Calu3 (cell line): ENCODE measurements around the gene ASTN1. TPM values are rescaled to one million over a fixed set of nuclear protein-coding genes. Genes with fewer than 3 reads are reported as not detected.

ENCODE experiments used
- BruUV-seq: library from RNA; stranded (reverse); fragments of 400-500 nt; replicated peaks from 2 replicates; lab custom pipeline; 2021; lab: Mats Ljungman, UMichigan
- CTCF ChIA-PET: fragments of 300-600 bp; sonication (Branson Sonifier 250); formaldehyde crosslinking; loops from one replicate; lab custom pipeline; 2022; ENCODE audit warnings: antibody characterized with exemption; lab: Charles Lee
- DNase-seq: peaks from one replicate; pipeline ENCODE4 v3.0.0; 2022
- H3K27ac Mint-ChIP-seq: one replicate; pipeline ENCODE4 v1.8.0; 2022; ENCODE audit warnings: mixed read lengths; ENCODE audit not compliant: unreplicated experiment
- H3K27me3 Mint-ChIP-seq: one replicate; pipeline ENCODE4 v1.8.0; 2022; ENCODE audit warnings: mixed read lengths; ENCODE audit not compliant: unreplicated experiment
- H3K36me3 Mint-ChIP-seq: one replicate; pipeline ENCODE4 v1.8.0; 2022; ENCODE audit warnings: mild to moderate bottlenecking, moderate library complexity, mixed read lengths; ENCODE audit not compliant: insufficient read depth, unreplicated experiment
- H3K4me1 Mint-ChIP-seq: one replicate; pipeline ENCODE4 v1.8.0; 2022; ENCODE audit warnings: mild to moderate bottlenecking, low read depth, mixed read lengths; ENCODE audit not compliant: unreplicated experiment
- H3K4me3 Mint-ChIP-seq: one replicate; pipeline ENCODE4 v1.8.0; 2022; ENCODE audit warnings: mild to moderate bottlenecking, low read depth, moderate library complexity, mixed read lengths; ENCODE audit not compliant: unreplicated experiment
- H3K9me3 Mint-ChIP-seq: one replicate; pipeline ENCODE4 v1.8.0; 2022; ENCODE audit warnings: low read depth, mixed read lengths; ENCODE audit not compliant: unreplicated experiment
- CTCF ChIP-seq: fragments of 200-600 bp; IDR thresholded peaks from one replicate; pipeline ENCODE4 v1.8.0; 2022; ENCODE audit warnings: antibody characterized with exemption; ENCODE audit not compliant: unreplicated experiment
- intact Hi-C: fragments of 100-400 bp; cut with micrococcal nuclease; formaldehyde crosslinking; loops from one replicate; pipeline ENCODE4 v1.10.0; 2022; ENCODE audit not compliant: unreplicated experiment
- total RNA-seq: library from RNA; stranded (reverse); gene quantifications from 2 replicates; pipeline ENCODE4 v1.2.3, GENCODE V29; 2022

ASTN1 gene
- total RNA-seq, 1 experiment from 2014 or later, result not detected

GRCh38 chr1:177024623-177025022, 139.9 kb downstream of the ASTN1 start:
- intact Hi-C loops, result no loop called here
- H3K4me3 Mint-ChIP-seq, result no peak overlapping the region
- no peak for TF ChIP-seq CTCF
- no peaks in the 10 kb centered on the region for H3K4me1 Mint-ChIP-seq
- H3K9me3 Mint-ChIP-seq, result peaks cover 2% of the 10 kb centered on the region
- peaks cover 74% of the 10 kb centered on the region for H3K27me3 Mint-ChIP-seq
- BruUV-seq, result no TSS peak
- CTCF ChIA-PET, result interaction anchor here (0.6 kb wide), 1 partner anchor 10 kb away, joined by 3 read pairs; no protein-coding TSS in a partner anchor
- no peaks in the 10 kb centered on the region for H3K36me3 Mint-ChIP-seq
- no peak overlapping the region for H3K27ac Mint-ChIP-seq
- DNase-seq, result no peak

GRCh38 chr1:177023726-177024125, 140.8 kb downstream of the ASTN1 start:
- intact Hi-C loops, result no loop called here
- H3K36me3 Mint-ChIP-seq, result no peaks in the 10 kb centered on the region
- no peak overlapping the region for H3K27ac Mint-ChIP-seq

GRCh38 chr1:177023249-177023648, 141.3 kb downstream of the ASTN1 start:
- intact Hi-C loops, result no loop called here
- no peak for DNase-seq
- Mint-ChIP-seq H3K4me3 (no peak overlapping the region), H3K4me1 (no peaks in the 10 kb centered on the region), H3K27me3 (peaks cover 81% of the 10 kb centered on the region), H3K36me3 (no peaks in the 10 kb centered on the region), H3K27ac (no peak overlapping the region), H3K9me3 (no peaks in the 10 kb centered on the region)
- CTCF ChIA-PET, result no interaction called here
- TF ChIP-seq CTCF, result no peak
- no TSS peak for BruUV-seq

More at GRCh38 chr1:177023726-177024125, 140.8 kb downstream of the ASTN1 start:
- Mint-ChIP-seq H3K27me3 (peaks cover 77% of the 10 kb centered on the region), H3K9me3 (no peaks in the 10 kb centered on the region), H3K4me1 (no peaks in the 10 kb centered on the region), H3K4me3 (no peak overlapping the region)
- no peak for TF ChIP-seq CTCF
- CTCF ChIA-PET, result interaction anchor here (0.6 kb wide), 1 partner anchor 9 kb away, joined by 3 read pairs; no protein-coding TSS in a partner anchor
- no TSS peak for BruUV-seq
- no peak for DNase-seq

GRCh38 chr1:177021687-177022086, 142.8 kb downstream of the ASTN1 start:
- TF ChIP-seq CTCF, result no peak
- no peak overlapping the region for H3K27ac Mint-ChIP-seq
- no peak overlapping the region for H3K4me3 Mint-ChIP-seq
- no peaks in the 10 kb centered on the region for H3K4me1 Mint-ChIP-seq
- H3K27me3 Mint-ChIP-seq, result peaks cover 83% of the 10 kb centered on the region
- no TSS peak for BruUV-seq
- CTCF ChIA-PET, result no interaction called here
- intact Hi-C loops, result no loop called here
- no peaks in the 10 kb centered on the region for H3K9me3 Mint-ChIP-seq
- H3K36me3 Mint-ChIP-seq, result no peaks in the 10 kb centered on the region
- no peak for DNase-seq
